Fibroblast of skin of scalp (primary cell): ENCODE measurements around the gene NOC2L. TPM values are rescaled to one million over a fixed set of nuclear protein-coding genes. Genes with fewer than 3 reads are reported as not detected.
"Not testable (repeated sequence)": the region's sequence is repeated elsewhere in the genome, so short reads cannot be mapped to it uniquely, and the experiment has no call there.

Source experiments
- DNase-seq: peaks from one replicate; pipeline ENCODE4 v3.0.0-alpha.2; 2013
- polyA plus RNA-seq, 2 experiments: library from polyadenylated mRNA; unstranded; fragments of 120-200 nt; gene quantifications; one replicate each; pipeline ENCODE4 v1.2.1, GENCODE V29; 2013; ENCODE audit not compliant: insufficient read length in 2 of 2

Gene NOC2L
- 63.0 TPM for polyA plus RNA-seq (2013, experiment 1 of 2; ENCODE audit: insufficient read length)
- polyA plus RNA-seq (2013, experiment 2 of 2; ENCODE audit: insufficient read length): 58.9 TPM

GRCh38 chr1:958823-959730, at the start of gene NOC2L:
Gene NOC2L, minus strand, starts transcription at chr1:959256. Its CDS starts 16 bp downstream, at chr1:959240.
- peak; percentile 89 for DNase-seq

- DNase-seq: no peak
Measured at GRCh38 chr1:1006305-1007159, 47.5 kb upstream of the NOC2L start.

- DNase-seq: no peak
Measured at GRCh38 chr1:1005774-1006304, 46.8 kb upstream of the NOC2L start.

- peak; percentile 67 for DNase-seq
Measured at GRCh38 chr1:1004780-1005697, 46.0 kb upstream of the NOC2L start.

- DNase-seq: no peak
Measured at GRCh38 chr1:1004420-1004779, 45.3 kb upstream of the NOC2L start.

- DNase-seq: no peak
Measured at GRCh38 chr1:1003618-1004419, 44.8 kb upstream of the NOC2L start.

- DNase-seq: no peak
Measured at GRCh38 chr1:1001057-1001783, 42.2 kb upstream of the NOC2L start.

- peak; percentile 86 for DNase-seq
Measured at GRCh38 chr1:1000357-1001056, 41.5 kb upstream of the NOC2L start.

- peak; percentile 97 for DNase-seq
Measured at GRCh38 chr1:999725-1000356, 40.8 kb upstream of the NOC2L start, which contains the start of gene HES4. Gene HES4, minus strand, starts transcription at chr1:1000097. Its CDS starts 124 bp downstream, at chr1:999973.

GRCh38 chr1:998995-999724, 40.1 kb upstream of the NOC2L start:
- DNase-seq: peak; percentile 34

GRCh38 chr1:998745-998994, 39.6 kb upstream of the NOC2L start:
- DNase-seq: no peak

- no peak for DNase-seq
Measured at GRCh38 chr1:997993-998744, 39.1 kb upstream of the NOC2L start.

GRCh38 chr1:997713-997992, 38.6 kb upstream of the NOC2L start:
- no peak for DNase-seq

- no peak for DNase-seq
Measured at GRCh38 chr1:996851-997712, 38.0 kb upstream of the NOC2L start.

GRCh38 chr1:995665-996633, 36.9 kb upstream of the NOC2L start:
- DNase-seq: peak; percentile 14

GRCh38 chr1:994546-994945, 35.5 kb upstream of the NOC2L start:
- DNase-seq: not testable (repeated sequence)
